Ovary (tissue), 9 donors: Measurements from ENCODE around the gene CDHR2. TPM values are rescaled to one million over a fixed set of nuclear protein-coding genes. Genes with fewer than 3 reads are reported as not detected.
A peak's percentile ranks its signal among the peaks of the same experiment; 100 is the strongest.

Experiments used
- DNase-seq, 5 donors: peaks; one replicate each; pipeline ENCODE4 v3.0.0-alpha.2; 2019 to 2020
- H3K27ac ChIP-seq, 2 donors: fragments of 200-600 bp; one replicate each; pipeline versions ENCODE4 v1.5.1 to v1.8.0; 2019 to 2022
- H3K27me3 ChIP-seq: fragments of 200-600 bp; one replicate; pipeline ENCODE4 v1.8.0; 2022
- H3K36me3 ChIP-seq: fragments of 200-600 bp; sonication (generic); one replicate; pipeline ENCODE4 v1.5.1; 2019
- H3K4me1 ChIP-seq: one replicate; pipeline ENCODE4 v1.8.1; 2013; ENCODE audit warnings: mild to moderate bottlenecking, moderate library complexity; ENCODE audit not compliant: insufficient read depth
- H3K4me3 ChIP-seq: fragments of 200-600 bp; sonication (generic); one replicate; pipeline ENCODE4 v1.5.1; 2017
- H3K9me3 ChIP-seq, 2 donors: fragments of 200-600 bp in 1 of 2; sonication (generic) in 1 of 2; one replicate each; pipeline versions ENCODE4 v1.5.1 to v1.8.1; 2013 to 2019; ENCODE audit warnings: mild to moderate bottlenecking in 1 of 2, moderate library complexity in 1 of 2
- CTCF ChIP-seq, 3 donors: fragments of 450-650 bp in 2 of 3; fragments of 200-600 bp in 1 of 3; IDR thresholded peaks; one replicate each; pipeline versions ENCODE4 v1.5.1 to v1.8.0; 2016 to 2022; ENCODE audit warnings: antibody characterized with exemption in 3 of 3, mild to moderate bottlenecking in 1 of 3
- EP300 ChIP-seq: sonication (generic); formaldehyde crosslinking; IDR thresholded peaks from one replicate; pipeline ENCODE4 v1.6.1; 2017; ENCODE audit warnings: antibody characterized with exemption
- POLR2A ChIP-seq: fragments of 450-650 bp; IDR thresholded peaks from one replicate; pipeline ENCODE4 v1.6.1; 2017; ENCODE audit warnings: antibody characterized with exemption, mild to moderate bottlenecking, moderate library complexity
- WGBS, 3 donors: extraction: QIAGEN DNeasy Blood & Tissue Kit in 1 of 3; methylation state at CpG; one replicate each; pipeline versions ENCODE4 v1.1.5 to v1.1.7; 2013 to 2017; 5-methylcytosine and 5-hydroxymethylcytosine counted together
- intact Hi-C, 4 donors: fragments of 100-400 bp; cut with DNase I; formaldehyde crosslinking; loops; one replicate each; pipeline versions ENCODE4 v1.11.0 to v1.15.1; 2022 to 2023
- polyA plus RNA-seq, 2 donors: library from polyadenylated mRNA; stranded (reverse); fragments of 200-250 nt in 1 of 2; fragments of 350-450 nt in 1 of 2; fragmentation: Illumina TruSeq in 1 of 2; extraction: RNeasy Lipid Tissue Mini Kit (QIAGEN cat#74804) in 1 of 2; gene quantifications; one replicate each; pipeline ENCODE4 v1.2.3, GENCODE V29; 2013 to 2014
- total RNA-seq, 7 donors: library from RNA; depleted of rRNA in 2 of 7; stranded (reverse); fragments of >200 nt in 2 of 7; fragmentation: NEBNext Ultra II Directional in 3 of 7; extraction: Animal tissue kit (Norgen Biotek cat#: 25700) in 3 of 7; gene quantifications; one replicate each; pipeline versions ENCODE4 v1.1.0 to v1.2.4, GENCODE V29; 2016 to 2023
- donor health status: DM: no; HTN: no; CAD: no; lungs with moderate emphysema.
- donor health status: DM: no; HTN: no; CAD: no.
- donor health status: Bipolar disorder and iron deficiency.
- donor health status: DM: yes; HTN: yes; CAD: no.
- donor health status: DM: no; HTN: no; CAD: no.
- donor health status: DM: yes; HTN: yes; CAD: no.

Gene CDHR2
- total and polyA plus RNA-seq, 9 donors = 0.10 to 2.0 (median 0.20) TPM; not detected in 6

- H3K4me1 ChIP-seq = peaks cover 7% of the 10 kb centered on the region
Observed at GRCh38 chr5:176542596-176543427, 6.3 kb upstream of the CDHR2 start.

DNA sequence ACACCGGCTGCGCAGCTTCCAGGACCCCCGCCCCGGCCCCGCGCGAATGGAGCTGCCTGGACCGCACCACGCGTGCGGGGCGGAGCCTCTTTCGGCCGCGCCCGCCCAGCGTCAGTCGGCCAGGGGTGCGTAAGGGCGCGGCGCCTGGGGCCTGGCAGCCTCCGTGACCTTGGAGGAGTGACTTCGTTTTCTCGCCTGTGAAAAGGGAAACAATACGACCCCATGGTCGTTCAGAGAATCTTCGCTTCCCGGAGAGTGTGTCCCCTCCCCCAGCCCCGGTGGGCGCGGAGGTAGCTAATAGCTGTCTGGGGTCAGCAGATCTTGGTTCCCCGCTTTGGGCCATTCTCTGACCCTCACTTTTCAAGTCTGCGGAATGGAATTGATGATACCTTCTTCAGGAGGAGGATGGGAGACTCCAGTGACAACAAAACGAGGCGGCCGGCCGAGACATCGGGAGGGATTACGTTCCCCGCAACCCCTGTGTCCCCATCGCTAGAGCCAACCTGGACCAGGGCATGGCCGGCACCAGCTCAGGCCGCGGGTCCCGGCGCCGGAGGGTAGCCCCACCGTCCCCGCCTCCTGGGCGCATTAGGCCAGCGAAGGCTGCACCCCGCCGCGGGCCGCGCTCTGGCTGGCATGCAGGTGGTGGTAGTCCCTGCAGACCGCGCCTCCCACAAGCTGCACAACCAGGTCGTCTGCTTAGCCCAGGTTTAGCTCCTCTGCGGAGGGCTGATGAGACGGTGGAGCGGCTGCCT, 5.5 kb upstream of the CDHR2 start:
- Histone ChIP-seq H3K36me3 (no peaks in the 10 kb centered on the region), H3K4me3 (peak overlapping the region; percentile 79), H3K27ac (peak overlapping the region; percentile 72 to 88), H3K27me3 (no peaks in the 10 kb centered on the region), H3K9me3 (no peaks in the 10 kb centered on the region), H3K4me1 (peaks cover 7% of the 10 kb centered on the region)
- intact Hi-C loops = loop anchor here in 1 of 4 donors (5.0 to 10.0 kb wide), 2 partner anchors 96 to 129 kb away; partner anchors contain the start of genes CLTB and FAF2
- DNase-seq = peak; percentile 68 to 87 (median 79)
- WGBS, 3 donors = 0 to 1% (median 1%) methylated on average over 32 to 63 of the region's 63 CpGs
- no peak for TF ChIP-seq CTCF (IDR thresholded peaks at IDR 0.05)
- peak; percentile 26 for TF ChIP-seq POLR2A

More at GRCh38 chr5:176542596-176543427, 6.3 kb upstream of the CDHR2 start:
- H3K36me3 ChIP-seq = no peaks in the 10 kb centered on the region
- 0 to 2% (median 1%) methylated on average over 39 to 107 of the region's 110 CpGs for WGBS, 3 donors
- peak overlapping the region; percentile 72 to 88 for H3K27ac ChIP-seq
- peak overlapping the region; percentile 79 for H3K4me3 ChIP-seq
- no peaks in the 10 kb centered on the region for H3K9me3 ChIP-seq
- peak; percentile 26 to 67 (median 48) for DNase-seq
- intact Hi-C loops = loop anchor here in 1 of 4 donors (5.0 to 10.0 kb wide), 2 partner anchors 96 to 128 kb away; partner anchors contain the start of genes CLTB and FAF2
- H3K27me3 ChIP-seq = no peaks in the 10 kb centered on the region
- TF ChIP-seq CTCF (IDR thresholded peaks at IDR 0.05) = peak in 2 of 3 donors; percentile 27 to 34
- TF ChIP-seq POLR2A = no peak
- no peak for TF ChIP-seq EP300

GRCh38 chr5:176545388-176545736, 3.8 kb upstream of the CDHR2 start:
- intact Hi-C loops = loop anchor here in 1 of 4 donors (10.0 kb wide), 1 partner anchor 131 kb away; the partner anchor contains the start of gene CLTB
- no peak for DNase-seq

More at GRCh38 chr5:176545388-176545736, 3.8 kb upstream of the CDHR2 start:
- 91 to 93% (median 92%) methylated on average over 6 of the region's 6 CpGs for WGBS, 3 donors
- no peak overlapping the region for H3K27ac ChIP-seq
- no peak overlapping the region for H3K4me3 ChIP-seq
- TF ChIP-seq POLR2A (no peak), CTCF (IDR thresholded peaks at IDR 0.05) (no peak), EP300 (no peak)
- H3K36me3 ChIP-seq = no peaks in the 10 kb centered on the region
- H3K4me1 ChIP-seq = peaks cover 7% of the 10 kb centered on the region
- no peaks in the 10 kb centered on the region for H3K9me3 ChIP-seq
- no peaks in the 10 kb centered on the region for H3K27me3 ChIP-seq
